Panc1 (cell line): ENCODE measurements around the gene REV1. TPM values are rescaled to one million over a fixed set of nuclear protein-coding genes. Genes with fewer than 3 reads are reported as not detected.

ENCODE experiments used
- ATAC-seq: fragments of 200-7000 bp; cut with Tn5 transposase; 2 replicates; pipeline ENCODE4 v1.9.1; 2020; ENCODE audit warnings: mild to moderate bottlenecking, moderate library complexity
- BruUV-seq: library from RNA; stranded (reverse); fragments of 400-500 nt; replicated peaks from 2 replicates; lab custom pipeline; 2021; lab: Mats Ljungman, UMichigan
- CTCF ChIA-PET: fragments of 300-600 bp; sonication (Branson Sonifier 250); formaldehyde crosslinking; loops from one replicate; lab custom pipeline; 2022; ENCODE audit warnings: antibody characterized with exemption; lab: Charles Lee
- POLR2A ChIA-PET: fragments of 300-600 bp; sonication (Branson Sonifier 250); formaldehyde crosslinking; loops from one replicate; lab custom pipeline; 2022; ENCODE audit warnings: antibody characterized with exemption; lab: Charles Lee
- DNase-seq: peaks from one replicate; pipeline ENCODE4 v3.0.0-alpha.2; 2010; ENCODE audit warnings: low read depth, low spot score
- H3K27ac ChIP-seq: 2 replicates; pipeline ENCODE4 v1.5.1; 2011; ENCODE audit warnings: mild to moderate bottlenecking, low read length, inconsistent platforms
- H3K27me3 ChIP-seq: fragments of 200-500 bp; sonication (Bioruptor generic); 2 replicates; pipeline ENCODE4 v1.6.0; 2014; ENCODE audit warnings: low read length, inconsistent platforms; ENCODE audit not compliant: control insufficient read depth, insufficient read depth
- H3K36me3 ChIP-seq: fragments of 200-500 bp; sonication (Bioruptor generic); 2 replicates; pipeline ENCODE4 v1.5.1; 2014; ENCODE audit warnings: inconsistent platforms, mild to moderate bottlenecking, low read length, moderate library complexity; ENCODE audit not compliant: control insufficient read depth, insufficient read depth
- H3K4me1 ChIP-seq: 2 replicates; pipeline ENCODE4 v1.5.1; 2011; ENCODE audit warnings: inconsistent platforms, mild to moderate bottlenecking, low read length, moderate library complexity; ENCODE audit not compliant: control insufficient read depth, insufficient read depth
- H3K4me3 ChIP-seq, 2 experiments: 2 replicates each; pipeline ENCODE4 v1.5.1; 2011 to 2012; ENCODE audit warnings: low read depth in 2 of 2, low read length in 2 of 2, mild to moderate bottlenecking in 2 of 2, inconsistent platforms in 1 of 2, moderate library complexity in 1 of 2
- H3K9me3 ChIP-seq: fragments of 200-500 bp; sonication (Bioruptor generic); 2 replicates; pipeline ENCODE4 v1.5.1; 2014; ENCODE audit warnings: low read depth, mild to moderate bottlenecking, inconsistent platforms, low read length, moderate library complexity; ENCODE audit not compliant: control insufficient read depth, insufficient read depth
- CTCF ChIP-seq: fragments of 450-650 bp; IDR thresholded peaks from 2 replicates; pipeline ENCODE4 v1.5.1; 2017; ENCODE audit warnings: mild to moderate bottlenecking
- POLR2AphosphoS5 ChIP-seq: IDR thresholded peaks from 2 replicates; pipeline ENCODE4 v1.6.1; 2012; ENCODE audit warnings: mild to moderate bottlenecking, low read depth, low read length, moderate library complexity
- REST ChIP-seq, 2 experiments: IDR thresholded peaks; 2 replicates each; pipeline ENCODE4 v1.6.1; 2011 to 2012; ENCODE audit warnings: low read depth in 2 of 2, control low read depth in 1 of 2, low read length in 1 of 2, mild to moderate bottlenecking in 1 of 2, moderate library complexity in 1 of 2; ENCODE audit not compliant: insufficient read depth in 1 of 2
- SIN3A ChIP-seq: IDR thresholded peaks from 2 replicates; pipeline ENCODE4 v1.6.1; 2012; ENCODE audit warnings: low read depth, mild to moderate bottlenecking, low read length, moderate library complexity, borderline replicate concordance; ENCODE audit not compliant: insufficient read depth
- TCF7L2 ChIP-seq: IDR thresholded peaks from 2 replicates; pipeline ENCODE4 v1.6.1; 2011; ENCODE audit warnings: mild to moderate bottlenecking, low read depth, low read length, inconsistent platforms
- in situ Hi-C: cut with HindIII; loops from 2 replicates; pipeline ENCODE4 v1.10.0; 2016; ENCODE audit warnings: low sequenced_read_pairs, low pct_unique_long_range_greater_than_20kb
- intact Hi-C: fragments of 100-400 bp; cut with micrococcal nuclease; formaldehyde crosslinking; loops from one replicate; pipeline ENCODE4 v1.10.0; 2022; ENCODE audit not compliant: unreplicated experiment
- total RNA-seq: library from RNA; stranded (reverse); gene quantifications from one replicate; pipeline ENCODE4 v1.2.1, GENCODE V29; 2021; ENCODE audit not compliant: unreplicated experiment

Gene REV1
- total RNA-seq, 1 experiment from 2014 or later: 35.0 TPM

GRCh38 chr2:99354070-99354469, 135.7 kb downstream of the REV1 start:
- in situ Hi-C loops: no loop called here
- Histone ChIP-seq H3K36me3 (no peaks in the 10 kb centered on the region), H3K4me1 (no peaks in the 10 kb centered on the region), H3K27me3 (no peaks in the 10 kb centered on the region), H3K4me3 (no peak overlapping the region), H3K9me3 (no peaks in the 10 kb centered on the region), H3K27ac (no peak overlapping the region)
- intact Hi-C loops: no loop called here
- ChIA-PET CTCF (no interaction called here), POLR2A (no interaction called here)
- no TSS peak for BruUV-seq
- no peak for ATAC-seq
- TF ChIP-seq SIN3A (no peak), REST (IDR thresholded peaks at IDR 0.05; ENCODE audit: insufficient read depth in 1 of 2, low read depth in 2 of 2, low read length in 1 of 2) (no peak), TCF7L2 (no peak), CTCF (no peak), POLR2AphosphoS5 (no peak)
- DNase-seq: no peak

Other genes starting within 250 kb of the REV1 start
- gene LYG2, start 234.4 kb downstream of the REV1 start, total RNA-seq: not detected
- 0.23 TPM for gene LYG1, start 188.8 kb downstream of the REV1 start, total RNA-seq
- 47.0 TPM for gene TXNDC9, start 153.7 kb downstream of the REV1 start, total RNA-seq
- 49.0 TPM for gene EIF5B, start 152.6 kb downstream of the REV1 start, total RNA-seq